Mucosa of descending colon (tissue), 3 donors: ENCODE results near the gene RPS14. TPM values are rescaled to one million over a fixed set of nuclear protein-coding genes. Genes with fewer than 3 reads are reported as not detected.

Experiments
- ATAC-seq: fragments of 200-7000 bp; cut with Tn5 transposase; one replicate; pipeline ENCODE4 v1.9.1; 2020; ENCODE audit warnings: mild to moderate bottlenecking, moderate library complexity
- DNase-seq, 3 donors: peaks; one replicate each; pipeline ENCODE4 v3.0.0-alpha.2; 2020
- H3K36me3 ChIP-seq: fragments of 200-600 bp; one replicate; pipeline ENCODE4 v1.8.0; 2021; ENCODE audit warnings: low read depth, mild to moderate bottlenecking
- H3K4me1 ChIP-seq: fragments of 200-600 bp; one replicate; pipeline ENCODE4 v1.8.0; 2021; ENCODE audit warnings: low read depth, mild to moderate bottlenecking
- H3K4me3 ChIP-seq: fragments of 200-600 bp; one replicate; pipeline ENCODE4 v1.8.0; 2021; ENCODE audit warnings: mild to moderate bottlenecking
- H3K9me3 ChIP-seq: fragments of 200-600 bp; one replicate; pipeline ENCODE4 v1.8.0; 2021; ENCODE audit warnings: mild to moderate bottlenecking
- intact Hi-C, 2 donors: fragments of 100-400 bp; cut with DNase I in 1 of 2; cut with micrococcal nuclease in 1 of 2; formaldehyde crosslinking; loops; one replicate each; pipeline versions ENCODE4 v1.11.0 to v1.11.1; 2022; cut with DNase I, micrococcal nuclease
- total RNA-seq, 3 donors: library from RNA; stranded (reverse); fragmentation: NEBNext Ultra II Directional in 2 of 3; extraction: Animal tissue kit (Norgen Biotek cat#: 25700) in 2 of 3; gene quantifications; one replicate each; pipeline versions ENCODE4 v1.2.1 to v1.2.4, GENCODE V29; 2021 to 2023
- TF ChIP-seq, protein P1 (sequence below): fragments of 200-600 bp; IDR thresholded peaks from one replicate; pipeline ENCODE4 v1.8.0; 2022; ENCODE audit warnings: antibody characterized with exemption, mild to moderate bottlenecking
- donor health status: DM: no; HTN: no; CAD: no; lungs with moderate emphysema.
- donor health status: DM: no; HTN: no; CAD: no.
- donor health status: DM: no; HTN: yes; CAD: no.

Gene RPS14
- total RNA-seq, 3 donors from 2014 or later = 1,569 to 1,671 (median 1,618) TPM

DNA sequence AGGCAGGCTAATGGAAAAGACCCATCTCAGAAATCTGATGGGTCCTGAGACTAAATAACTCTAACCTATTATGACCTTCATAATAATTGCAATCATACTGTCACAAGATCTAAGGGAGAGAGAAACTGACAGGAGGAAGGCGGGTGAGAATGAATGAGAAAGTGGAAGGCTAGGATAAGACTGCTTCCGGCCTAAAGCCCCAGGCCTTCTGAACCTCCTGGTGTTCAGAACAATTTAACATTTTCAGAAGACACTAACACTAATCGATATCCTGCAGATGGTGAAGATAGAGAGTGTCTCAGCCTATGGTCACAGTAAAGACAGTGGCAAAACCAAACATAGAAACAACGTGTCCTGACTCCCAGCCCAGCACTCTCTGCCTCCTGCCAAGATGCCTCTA, 1.2 kb downstream of the RPS14 start:
- TF ChIP-seq, protein P1, sequence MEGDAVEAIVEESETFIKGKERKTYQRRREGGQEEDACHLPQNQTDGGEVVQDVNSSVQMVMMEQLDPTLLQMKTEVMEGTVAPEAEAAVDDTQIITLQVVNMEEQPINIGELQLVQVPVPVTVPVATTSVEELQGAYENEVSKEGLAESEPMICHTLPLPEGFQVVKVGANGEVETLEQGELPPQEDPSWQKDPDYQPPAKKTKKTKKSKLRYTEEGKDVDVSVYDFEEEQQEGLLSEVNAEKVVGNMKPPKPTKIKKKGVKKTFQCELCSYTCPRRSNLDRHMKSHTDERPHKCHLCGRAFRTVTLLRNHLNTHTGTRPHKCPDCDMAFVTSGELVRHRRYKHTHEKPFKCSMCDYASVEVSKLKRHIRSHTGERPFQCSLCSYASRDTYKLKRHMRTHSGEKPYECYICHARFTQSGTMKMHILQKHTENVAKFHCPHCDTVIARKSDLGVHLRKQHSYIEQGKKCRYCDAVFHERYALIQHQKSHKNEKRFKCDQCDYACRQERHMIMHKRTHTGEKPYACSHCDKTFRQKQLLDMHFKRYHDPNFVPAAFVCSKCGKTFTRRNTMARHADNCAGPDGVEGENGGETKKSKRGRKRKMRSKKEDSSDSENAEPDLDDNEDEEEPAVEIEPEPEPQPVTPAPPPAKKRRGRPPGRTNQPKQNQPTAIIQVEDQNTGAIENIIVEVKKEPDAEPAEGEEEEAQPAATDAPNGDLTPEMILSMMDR = no peak
- intact Hi-C loops = no loop called here

DNA sequence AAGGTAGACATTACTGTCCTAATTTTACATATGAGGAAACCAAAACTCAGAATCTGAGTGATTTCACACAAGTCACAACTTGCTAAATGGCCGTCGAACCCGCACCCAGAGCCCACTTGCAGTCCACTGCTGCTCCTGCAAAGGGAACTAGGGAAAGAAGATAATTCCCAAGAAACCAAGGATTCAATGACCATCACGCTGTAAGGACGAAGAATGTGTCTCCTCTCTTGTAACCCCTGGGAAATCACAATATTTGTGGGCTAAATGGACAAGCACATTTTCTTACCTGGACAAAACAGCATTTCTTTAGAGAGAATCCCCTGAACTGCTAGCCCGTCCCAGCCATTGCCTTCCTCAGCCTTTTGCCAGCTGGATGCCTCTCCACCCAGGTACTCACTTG, 2.4 kb downstream of the RPS14 start:
- Histone ChIP-seq H3K9me3 (no peaks in the 10 kb centered on the region), H3K4me3 (no peak overlapping the region), H3K36me3 (peaks cover 13% of the 10 kb centered on the region), H3K4me1 (peaks cover 12% of the 10 kb centered on the region)
- TF ChIP-seq, protein P1 = no peak
- intact Hi-C loops = no loop called here
- ATAC-seq = no peak
- no peak for DNase-seq

More for the DNA sequence above, 1.2 kb downstream of the RPS14 start:
- H3K9me3 ChIP-seq = no peaks in the 10 kb centered on the region
- no peak for ATAC-seq
- no peak for DNase-seq
- peaks cover 13% of the 10 kb centered on the region for H3K36me3 ChIP-seq
- peak overlapping the region; percentile 88 for H3K4me3 ChIP-seq
- peaks cover 12% of the 10 kb centered on the region for H3K4me1 ChIP-seq

DNA sequence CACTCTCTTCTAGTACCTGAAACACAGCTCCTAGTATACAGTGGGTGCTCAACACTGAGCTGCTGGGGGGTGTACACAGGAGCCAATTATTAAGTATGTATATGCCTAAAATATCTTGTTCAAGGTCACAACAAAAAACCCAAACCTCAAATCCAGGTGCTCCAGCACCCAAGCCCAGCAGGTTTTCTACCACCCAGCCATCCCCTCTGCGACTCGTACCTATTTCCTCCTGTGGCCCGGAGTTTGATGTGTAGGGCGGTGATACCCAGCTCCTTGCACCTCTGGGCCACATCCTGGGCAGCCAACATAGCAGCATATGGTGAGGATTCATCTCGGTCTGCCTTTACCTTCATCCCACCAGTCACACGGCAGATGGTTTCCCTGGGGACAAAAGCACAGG, 3.0 kb downstream of the RPS14 start:
- H3K4me3 ChIP-seq = no peak overlapping the region
- peaks cover 12% of the 10 kb centered on the region for H3K4me1 ChIP-seq
- TF ChIP-seq, protein P1 = no peak
- H3K36me3 ChIP-seq = peaks cover 13% of the 10 kb centered on the region
- ATAC-seq (no peak), DNase-seq (no peak)
- intact Hi-C loops = no loop called here
- H3K9me3 ChIP-seq = no peaks in the 10 kb centered on the region

DNA sequence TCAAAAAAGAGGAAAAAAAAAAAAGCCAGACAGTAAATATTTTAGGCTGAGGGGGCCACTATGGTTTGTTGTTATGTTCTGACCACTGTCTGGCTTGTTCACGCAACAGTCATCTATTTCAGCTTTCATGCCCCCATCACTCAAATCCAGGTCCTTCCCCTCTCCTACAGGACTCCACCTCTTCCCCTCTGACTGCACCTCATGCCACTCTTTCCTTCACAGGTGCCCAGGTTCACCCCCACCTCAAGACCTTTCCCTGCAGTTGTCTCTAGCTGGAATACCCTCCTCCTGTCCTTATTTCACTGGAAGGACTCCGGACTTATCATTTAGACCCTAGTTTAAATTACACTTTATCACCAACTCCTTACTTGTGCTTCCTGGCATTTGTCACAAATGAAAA, 3.5 kb downstream of the RPS14 start:
- peaks cover 12% of the 10 kb centered on the region for H3K4me1 ChIP-seq
- H3K36me3 ChIP-seq = peaks cover 13% of the 10 kb centered on the region
- ATAC-seq (no peak), DNase-seq (no peak)
- no peak overlapping the region for H3K4me3 ChIP-seq
- TF ChIP-seq, protein P1 = no peak
- H3K9me3 ChIP-seq = no peaks in the 10 kb centered on the region
- intact Hi-C loops = no loop called here

DNA sequence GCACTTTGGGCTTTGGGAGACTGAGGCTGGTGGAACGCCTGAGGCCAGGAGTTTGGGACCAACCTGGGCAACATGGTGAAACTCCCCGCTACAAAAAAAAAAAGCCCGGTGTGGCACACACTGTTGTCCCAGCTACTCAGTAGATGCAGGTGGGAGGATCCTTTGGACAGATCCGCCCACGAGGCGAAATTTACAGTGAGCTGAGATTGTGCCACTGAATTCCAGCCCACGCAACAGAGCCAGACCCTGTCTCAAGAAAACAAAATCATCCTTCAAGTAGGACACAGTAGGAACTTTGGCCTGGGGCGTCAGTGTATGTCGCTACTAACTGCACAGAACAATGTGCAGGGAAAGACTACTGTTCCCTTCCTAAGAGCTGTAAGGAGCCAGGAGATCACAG, 4.8 kb downstream of the RPS14 start:
- Histone ChIP-seq H3K4me3 (no peak overlapping the region), H3K9me3 (no peaks in the 10 kb centered on the region), H3K36me3 (peaks cover 13% of the 10 kb centered on the region), H3K4me1 (peaks cover 12% of the 10 kb centered on the region)
- ATAC-seq = no peak
- intact Hi-C loops = no loop called here
- TF ChIP-seq, protein P1 = no peak
- DNase-seq = no peak
